ENCODE results near the gene ACSM2B. TPM values are rescaled to one million over a fixed set of nuclear protein-coding genes. Genes with fewer than 3 reads are reported as not detected.

Gene ACSM2B, protein sequence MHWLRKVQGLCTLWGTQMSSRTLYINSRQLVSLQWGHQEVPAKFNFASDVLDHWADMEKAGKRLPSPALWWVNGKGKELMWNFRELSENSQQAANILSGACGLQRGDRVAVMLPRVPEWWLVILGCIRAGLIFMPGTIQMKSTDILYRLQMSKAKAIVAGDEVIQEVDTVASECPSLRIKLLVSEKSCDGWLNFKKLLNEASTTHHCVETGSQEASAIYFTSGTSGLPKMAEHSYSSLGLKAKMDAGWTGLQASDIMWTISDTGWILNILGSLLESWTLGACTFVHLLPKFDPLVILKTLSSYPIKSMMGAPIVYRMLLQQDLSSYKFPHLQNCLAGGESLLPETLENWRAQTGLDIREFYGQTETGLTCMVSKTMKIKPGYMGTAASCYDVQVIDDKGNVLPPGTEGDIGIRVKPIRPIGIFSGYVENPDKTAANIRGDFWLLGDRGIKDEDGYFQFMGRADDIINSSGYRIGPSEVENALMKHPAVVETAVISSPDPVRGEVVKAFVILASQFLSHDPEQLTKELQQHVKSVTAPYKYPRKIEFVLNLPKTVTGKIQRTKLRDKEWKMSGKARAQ
- total RNA-seq, result not detected in 2 replicates

DNA sequence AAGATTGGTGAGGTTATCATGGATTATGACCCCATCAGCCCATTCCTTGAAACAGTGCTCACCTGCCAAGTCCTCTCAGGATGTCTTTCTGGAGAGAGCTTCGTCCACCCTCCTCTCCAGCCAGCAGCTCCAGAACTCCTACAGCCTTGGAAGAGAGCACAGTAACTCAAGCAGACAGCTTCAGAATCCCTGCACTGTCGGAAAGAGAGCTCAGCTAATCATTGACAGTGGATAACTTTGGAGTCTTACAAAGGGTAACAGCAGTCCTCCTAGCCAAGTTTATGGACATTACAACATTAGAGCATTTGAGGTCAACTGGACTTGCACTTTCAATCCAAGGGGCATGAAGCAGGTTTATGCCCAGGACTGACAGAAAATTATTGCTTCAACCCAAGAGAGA is at the start of gene ACSM2B:
Gene ACSM2B, minus strand, starts transcription at position 223 of the 400 bp plus-strand sequence. CDS start 11,522 bp downstream, outside the sequence.

Other genes starting within 250 kb of the ACSM2B start
- not detected in 2 replicates for gene GP2, start 248.9 kb downstream of the ACSM2B start, total RNA-seq
- not detected in 2 replicates for gene UMOD, start 223.7 kb downstream of the ACSM2B start, total RNA-seq
- gene PDILT, start 171.6 kb downstream of the ACSM2B start, total RNA-seq, result not detected in 2 replicates
- gene ACSM5, start 166.8 kb downstream of the ACSM2B start, total RNA-seq, result not detected in 2 replicates
- not detected in 2 replicates for gene ACSM2A, start 124.8 kb downstream of the ACSM2B start, total RNA-seq
- not detected in 2 replicates for gene ACSM1, start 121.3 kb upstream of the ACSM2B start, total RNA-seq
- gene THUMPD1, start 165.5 kb upstream of the ACSM2B start, total RNA-seq, result 35.9 and 77.1 TPM in 2 replicates
- gene ACSM3, start 187.6 kb upstream of the ACSM2B start, total RNA-seq, result 0.47 and 0.69 TPM in 2 replicates
- 13.7 and 20.3 TPM in 2 replicates for gene ERI2, start 230.1 kb upstream of the ACSM2B start, total RNA-seq
- 5.7 TPM in 2 replicates for gene REXO5, start 230.2 kb upstream of the ACSM2B start, total RNA-seq